Activated CD4-positive, CD25-positive, alpha-beta regulatory T cell treated with anti-CD3 and anti-CD28 coated beads, Interleukin-2, amount 50 U/mL, for 16 hours (primary cell): Measurements from ENCODE around the gene PROM2.

Source experiments
- DNase-seq: peaks from one replicate; pipeline ENCODE4 v3.0.0-alpha.2; 2020; ENCODE audit warnings: low read depth, low spot score

PROM2 gene

GRCh38 chr2:95307036-95307435 lies 32.8 kb downstream of the PROM2 start:
- no peak for DNase-seq

GRCh38 chr2:95307878-95308277 lies 33.6 kb downstream of the PROM2 start:
- DNase-seq = no peak

GRCh38 chr2:95308426-95308990 lies 34.3 kb downstream of the PROM2 start:
- no peak for DNase-seq

GRCh38 chr2:95309599-95309998 lies 35.4 kb downstream of the PROM2 start:
- DNase-seq = no peak

- DNase-seq = no peak
Observed at GRCh38 chr2:95310216-95310615, 36.0 kb downstream of the PROM2 start.

GRCh38 chr2:95310651-95311050 lies 36.4 kb downstream of the PROM2 start:
- no peak for DNase-seq

- no peak for DNase-seq
Observed at GRCh38 chr2:95311815-95312542, 37.7 kb downstream of the PROM2 start.

- DNase-seq = no peak
Observed at GRCh38 chr2:95312543-95313201, 38.4 kb downstream of the PROM2 start.

GRCh38 chr2:95313296-95314131 lies 39.3 kb downstream of the PROM2 start:
- no peak for DNase-seq

- DNase-seq = no peak
Observed at GRCh38 chr2:95314598-95314963, 40.3 kb downstream of the PROM2 start.

- no peak for DNase-seq
Observed at GRCh38 chr2:95314964-95315611, 40.8 kb downstream of the PROM2 start.

GRCh38 chr2:95315801-95316411 lies 41.7 kb downstream of the PROM2 start:
- DNase-seq = no peak

- DNase-seq = no peak
Observed at GRCh38 chr2:95316466-95317122, 42.3 kb downstream of the PROM2 start.

GRCh38 chr2:95317123-95317500 lies 42.9 kb downstream of the PROM2 start:
- DNase-seq = no peak

GRCh38 chr2:95317665-95318425 lies 43.6 kb downstream of the PROM2 start:
- DNase-seq = no peak

- no peak for DNase-seq
Observed at GRCh38 chr2:95318431-95319220, 44.4 kb downstream of the PROM2 start.

- no peak for DNase-seq
Observed at GRCh38 chr2:95319481-95320343, 45.5 kb downstream of the PROM2 start.

GRCh38 chr2:95320344-95320712 lies 46.1 kb downstream of the PROM2 start:
- no peak for DNase-seq
